Measurements from ENCODE around the gene ZBTB20. TPM values are rescaled to one million over a fixed set of nuclear protein-coding genes. Genes with fewer than 3 reads are reported as not detected.
A peak's percentile ranks its signal among the peaks of the same experiment; 100 is the strongest.

Gene ZBTB20
- polyA plus RNA-seq, 1 donor, result 1.1 TPM

DNA sequence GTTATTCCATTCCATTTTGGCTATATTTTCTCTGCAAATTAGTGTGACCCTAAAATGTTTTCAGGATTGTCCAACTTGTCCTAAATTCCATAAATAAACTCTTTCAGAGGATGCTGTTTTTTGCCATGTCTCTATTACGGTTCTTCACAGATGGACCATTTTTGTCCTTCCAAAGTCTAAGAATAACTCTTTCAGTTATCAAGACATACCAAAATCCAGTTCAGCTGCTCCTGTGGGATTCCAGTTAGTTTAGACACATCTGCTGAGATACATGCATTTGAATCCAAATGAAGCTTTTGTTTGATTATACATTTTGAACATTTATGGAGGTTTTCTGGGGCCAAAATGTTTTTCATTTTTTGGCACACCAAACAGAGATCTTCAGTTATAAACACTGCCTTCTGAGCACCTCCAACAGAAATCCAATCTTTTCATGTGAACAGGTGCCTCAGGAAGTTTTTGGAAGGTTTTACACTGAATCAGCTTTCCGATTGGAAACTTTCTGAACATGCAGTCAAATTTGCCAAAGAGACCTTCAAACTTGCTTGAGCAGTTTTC, 772.6 kb downstream of the ZBTB20 start:
- no peak overlapping the region for H3K4me3 ChIP-seq (ENCODE audit: low read length)
- no peak overlapping the region for H3K27ac ChIP-seq (ENCODE audit: low read length)
- DNase-seq, result no peak
- no peaks in the 10 kb centered on the region for H3K4me1 ChIP-seq (ENCODE audit: control insufficient read depth, insufficient read depth, low read length)
- H3K9me3 ChIP-seq (ENCODE audit: control insufficient read depth, low read depth, low read length), result no peaks in the 10 kb centered on the region
- H3K36me3 ChIP-seq (ENCODE audit: control insufficient read depth, insufficient read depth, low read length), result peaks cover 7% of the 10 kb centered on the region
- no peaks in the 10 kb centered on the region for H3K27me3 ChIP-seq (ENCODE audit: control insufficient read depth, insufficient read depth, low read length)
- WGBS (ENCODE audit: insufficient coverage, low lambda C conversion rate), result no CpG with 5 or more reads among the region's 2 CpGs

DNA sequence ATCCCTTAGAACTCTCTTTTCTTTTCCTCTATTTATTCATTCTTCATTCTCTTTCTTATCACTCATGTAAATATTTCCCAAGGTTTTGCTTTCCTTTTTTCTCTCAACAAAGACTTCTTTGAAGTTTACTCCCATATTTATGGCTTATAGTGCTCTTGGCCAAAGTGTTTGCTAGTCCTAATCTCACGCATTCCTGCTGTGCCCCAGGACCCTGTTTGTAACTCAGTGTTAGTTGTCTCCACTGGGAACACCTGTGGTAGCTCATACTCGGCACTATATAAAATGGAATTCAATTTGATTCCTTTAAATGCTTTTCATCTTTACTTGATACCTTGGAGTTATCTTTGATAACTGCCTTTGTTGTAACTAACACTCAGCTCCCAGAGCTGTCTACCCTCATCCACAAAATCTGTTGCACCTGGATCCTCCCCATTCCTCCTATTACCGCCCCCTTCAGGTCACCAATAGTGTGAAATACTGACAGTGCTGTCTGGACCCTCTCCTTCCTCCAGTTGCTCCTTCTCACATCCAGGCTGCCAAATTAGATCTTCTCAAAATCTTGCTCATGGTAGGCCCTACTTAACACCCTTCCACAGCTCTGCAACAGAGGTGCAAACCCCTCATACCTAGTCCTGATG, 776.4 kb downstream of the ZBTB20 start:
- Histone ChIP-seq H3K4me1 (ENCODE audit: control insufficient read depth, insufficient read depth, low read length) (no peaks in the 10 kb centered on the region), H3K27ac (ENCODE audit: low read length) (no peak overlapping the region), H3K36me3 (ENCODE audit: control insufficient read depth, insufficient read depth, low read length) (no peaks in the 10 kb centered on the region), H3K27me3 (ENCODE audit: control insufficient read depth, insufficient read depth, low read length) (no peaks in the 10 kb centered on the region), H3K4me3 (ENCODE audit: low read length) (no peak overlapping the region), H3K9me3 (ENCODE audit: control insufficient read depth, low read depth, low read length) (no peaks in the 10 kb centered on the region)
- no CpG with 5 or more reads among the region's 3 CpGs for WGBS (ENCODE audit: insufficient coverage, low lambda C conversion rate)
- no peak for DNase-seq

DNA sequence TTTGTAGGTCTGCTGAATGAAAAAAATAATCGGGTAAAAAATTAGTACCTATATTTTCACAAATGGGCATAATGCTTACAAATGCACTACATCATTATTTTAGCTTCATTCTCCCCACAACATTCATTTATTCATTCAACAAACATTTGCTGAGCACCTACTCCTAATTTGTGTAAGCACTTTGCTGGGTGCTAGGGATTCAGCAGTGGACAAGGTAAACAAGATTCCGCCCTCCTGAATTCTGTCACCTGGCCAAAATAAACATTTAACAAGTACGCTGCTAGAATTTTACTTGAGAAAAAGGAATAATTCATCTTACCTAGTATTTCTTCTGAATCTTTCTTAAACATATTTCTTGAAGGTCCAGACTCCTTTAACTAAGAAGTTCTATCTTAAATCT, 781.2 kb downstream of the ZBTB20 start:
- Histone ChIP-seq H3K4me3 (ENCODE audit: low read length) (no peak overlapping the region), H3K36me3 (ENCODE audit: control insufficient read depth, insufficient read depth, low read length) (no peaks in the 10 kb centered on the region), H3K4me1 (ENCODE audit: control insufficient read depth, insufficient read depth, low read length) (no peaks in the 10 kb centered on the region), H3K27me3 (ENCODE audit: control insufficient read depth, insufficient read depth, low read length) (no peaks in the 10 kb centered on the region), H3K27ac (ENCODE audit: low read length) (no peak overlapping the region), H3K9me3 (ENCODE audit: control insufficient read depth, low read depth, low read length) (no peaks in the 10 kb centered on the region)
- no peak for DNase-seq
- 100% methylated on average over 1 of the region's 3 CpGs for WGBS (ENCODE audit: insufficient coverage, low lambda C conversion rate)

DNA sequence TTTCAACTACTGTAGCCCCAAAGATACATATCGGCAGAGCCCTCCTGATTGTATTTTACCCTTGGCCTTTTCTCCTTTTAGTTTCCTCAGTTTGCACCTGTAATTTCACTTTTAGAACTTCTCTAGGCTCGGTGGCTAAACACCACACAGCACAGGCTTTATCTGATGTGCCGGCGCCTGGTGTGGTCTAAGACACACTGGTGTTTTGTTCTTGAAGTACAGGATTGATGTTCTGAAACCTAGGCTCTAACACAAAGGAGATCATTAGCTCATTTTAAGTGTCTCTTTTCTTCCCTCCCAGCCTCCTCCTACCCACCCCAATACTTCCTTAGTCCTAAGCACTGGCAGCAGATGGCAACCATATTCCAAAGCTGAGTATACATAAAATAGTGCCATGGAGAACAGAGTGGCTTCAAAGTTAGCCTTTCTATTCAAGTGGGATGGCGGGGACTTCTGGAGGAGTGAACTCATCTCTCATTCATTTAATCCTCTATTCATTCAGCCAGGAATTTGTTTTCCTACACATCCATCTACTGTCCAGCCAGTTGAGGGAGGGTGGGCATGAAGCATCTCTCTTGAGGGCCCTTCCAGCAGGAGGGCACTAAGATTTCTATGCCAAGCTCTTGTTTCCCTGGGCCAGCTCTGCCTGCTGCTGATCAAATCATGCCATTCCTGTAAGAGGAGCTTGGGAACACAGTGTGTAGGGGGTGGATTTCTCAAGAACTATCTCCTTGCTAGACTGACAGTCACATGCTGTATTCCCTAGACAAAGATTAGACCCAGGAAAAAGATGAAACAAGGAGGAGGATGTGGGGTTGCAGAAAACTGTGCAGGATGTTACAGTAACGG, 782.1 kb downstream of the ZBTB20 start:
- Histone ChIP-seq H3K4me3 (ENCODE audit: low read length) (no peak overlapping the region), H3K27ac (ENCODE audit: low read length) (no peak overlapping the region), H3K27me3 (ENCODE audit: control insufficient read depth, insufficient read depth, low read length) (no peaks in the 10 kb centered on the region), H3K9me3 (ENCODE audit: control insufficient read depth, low read depth, low read length) (no peaks in the 10 kb centered on the region), H3K36me3 (ENCODE audit: control insufficient read depth, insufficient read depth, low read length) (no peaks in the 10 kb centered on the region), H3K4me1 (ENCODE audit: control insufficient read depth, insufficient read depth, low read length) (no peaks in the 10 kb centered on the region)
- no CpG with 5 or more reads among the region's 6 CpGs for WGBS (ENCODE audit: insufficient coverage, low lambda C conversion rate)
- no peak for DNase-seq

DNA sequence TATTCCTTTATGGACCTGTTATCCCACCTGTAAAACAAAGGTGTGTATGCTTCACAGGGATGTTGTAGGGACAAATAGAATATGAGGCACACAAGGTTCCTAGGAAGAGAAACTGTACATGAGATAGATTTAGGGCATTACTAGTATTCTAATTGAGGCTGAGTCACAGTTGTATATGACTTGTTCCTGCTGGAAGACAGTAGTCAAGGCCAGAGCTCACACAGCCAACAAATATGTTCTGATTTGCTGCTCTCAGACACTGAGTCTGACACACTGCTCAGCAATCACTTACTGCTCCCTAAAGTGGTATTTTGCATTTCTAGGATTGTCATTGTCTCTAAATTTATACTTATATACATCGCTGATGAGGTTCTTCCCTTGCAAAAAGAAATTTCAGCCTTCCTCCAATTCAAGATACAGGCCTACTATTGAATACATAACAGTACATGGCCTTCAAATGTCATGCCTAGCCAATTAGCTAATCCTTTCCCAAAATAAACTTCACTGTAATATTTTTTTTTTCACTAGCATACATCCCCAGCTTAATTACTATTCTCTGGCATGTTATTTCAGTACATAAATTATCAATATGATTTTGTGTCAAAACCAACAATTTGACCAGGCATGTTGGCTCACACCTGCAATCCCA, 783.4 kb downstream of the ZBTB20 start:
- Histone ChIP-seq H3K4me1 (ENCODE audit: control insufficient read depth, insufficient read depth, low read length) (no peaks in the 10 kb centered on the region), H3K9me3 (ENCODE audit: control insufficient read depth, low read depth, low read length) (no peaks in the 10 kb centered on the region), H3K4me3 (ENCODE audit: low read length) (no peak overlapping the region), H3K36me3 (ENCODE audit: control insufficient read depth, insufficient read depth, low read length) (no peaks in the 10 kb centered on the region), H3K27me3 (ENCODE audit: control insufficient read depth, insufficient read depth, low read length) (no peaks in the 10 kb centered on the region), H3K27ac (ENCODE audit: low read length) (no peak overlapping the region)
- WGBS (ENCODE audit: insufficient coverage, low lambda C conversion rate), result 80% methylated on average over 1 of the region's 1 CpG
- no peak for DNase-seq

DNA sequence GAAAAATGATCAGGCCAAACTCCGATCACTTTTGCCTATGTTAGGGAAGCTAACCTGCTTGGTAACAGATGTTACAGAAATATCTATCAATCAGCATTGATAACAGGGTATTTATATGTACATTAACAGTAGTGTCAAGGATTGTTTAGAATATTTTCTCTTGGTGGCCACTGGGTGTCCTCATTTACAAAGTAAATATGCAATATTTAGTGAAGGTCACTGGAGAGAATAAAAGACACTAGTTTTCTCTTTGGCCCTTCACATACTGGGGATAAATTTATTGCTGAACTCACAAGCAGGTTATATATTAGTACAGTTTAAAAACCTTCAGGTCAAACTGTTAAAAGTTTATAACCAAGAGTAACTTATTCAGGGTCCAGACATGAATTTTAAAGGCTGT, 784.3 kb downstream of the ZBTB20 start:
- Histone ChIP-seq H3K36me3 (ENCODE audit: control insufficient read depth, insufficient read depth, low read length) (no peaks in the 10 kb centered on the region), H3K4me1 (ENCODE audit: control insufficient read depth, insufficient read depth, low read length) (no peaks in the 10 kb centered on the region), H3K27me3 (ENCODE audit: control insufficient read depth, insufficient read depth, low read length) (no peaks in the 10 kb centered on the region), H3K9me3 (ENCODE audit: control insufficient read depth, low read depth, low read length) (no peaks in the 10 kb centered on the region), H3K27ac (ENCODE audit: low read length) (no peak overlapping the region), H3K4me3 (ENCODE audit: low read length) (no peak overlapping the region)
- no CpG with 5 or more reads among the region's 1 CpG for WGBS (ENCODE audit: insufficient coverage, low lambda C conversion rate)
- peak in 1 of 2 donors; percentile 8 for DNase-seq

DNA sequence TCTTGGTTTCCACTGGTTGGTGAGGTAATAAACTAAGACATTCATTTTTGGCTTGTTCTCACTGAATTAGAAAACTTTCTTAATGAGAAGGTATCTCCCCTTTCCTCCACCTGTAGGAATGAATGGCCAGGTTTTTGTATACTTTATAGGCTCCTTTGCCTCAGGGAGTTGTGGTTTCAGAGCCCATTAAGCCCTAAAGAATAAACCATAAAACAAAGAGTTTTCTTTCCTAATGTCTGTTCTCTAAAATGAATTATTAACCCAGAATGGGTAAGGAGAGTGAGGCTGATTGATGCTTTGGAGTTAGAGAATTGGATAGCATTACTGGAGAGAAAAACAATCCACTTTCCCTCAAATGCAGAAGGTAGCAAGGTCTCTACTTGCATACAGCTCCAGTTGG, 785.7 kb downstream of the ZBTB20 start:
- DNase-seq, result no peak
- no peak overlapping the region for H3K27ac ChIP-seq (ENCODE audit: low read length)

DNA sequence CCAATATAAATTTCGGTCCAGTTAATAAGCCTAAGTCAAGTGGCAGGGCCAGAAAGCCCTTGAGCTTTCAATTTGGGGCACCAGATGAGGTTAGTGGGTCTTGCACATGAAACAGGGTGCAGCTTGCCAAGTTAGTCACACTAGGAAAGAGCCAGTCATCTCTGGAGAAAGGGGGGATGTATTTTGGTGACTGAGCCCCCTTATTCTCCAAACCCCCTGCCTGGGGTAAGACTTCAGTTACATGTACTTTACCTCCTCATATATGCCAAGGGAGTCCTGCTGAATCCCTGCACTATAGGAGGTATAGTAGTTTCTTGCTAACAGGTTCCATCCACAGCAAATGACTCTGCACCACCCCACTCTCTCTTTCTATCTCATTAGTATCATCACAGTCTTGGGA, 790.6 kb downstream of the ZBTB20 start:
- H3K27me3 ChIP-seq (ENCODE audit: control insufficient read depth, insufficient read depth, low read length), result no peaks in the 10 kb centered on the region
- H3K36me3 ChIP-seq (ENCODE audit: control insufficient read depth, insufficient read depth, low read length), result peaks cover 2% of the 10 kb centered on the region
- H3K4me3 ChIP-seq (ENCODE audit: low read length), result no peak overlapping the region
- H3K9me3 ChIP-seq (ENCODE audit: control insufficient read depth, low read depth, low read length), result peaks cover 2% of the 10 kb centered on the region
- no peaks in the 10 kb centered on the region for H3K4me1 ChIP-seq (ENCODE audit: control insufficient read depth, insufficient read depth, low read length)
- DNase-seq, result no peak
- no peak overlapping the region for H3K27ac ChIP-seq (ENCODE audit: low read length)
- no CpG with 5 or more reads among the region's 1 CpG for WGBS (ENCODE audit: insufficient coverage, low lambda C conversion rate)

More for the DNA sequence above, 785.7 kb downstream of the ZBTB20 start:
- Histone ChIP-seq H3K9me3 (ENCODE audit: control insufficient read depth, low read depth, low read length) (no peaks in the 10 kb centered on the region), H3K4me1 (ENCODE audit: control insufficient read depth, insufficient read depth, low read length) (no peaks in the 10 kb centered on the region), H3K36me3 (ENCODE audit: control insufficient read depth, insufficient read depth, low read length) (no peaks in the 10 kb centered on the region), H3K4me3 (ENCODE audit: low read length) (no peak overlapping the region), H3K27me3 (ENCODE audit: control insufficient read depth, insufficient read depth, low read length) (no peaks in the 10 kb centered on the region)

DNA sequence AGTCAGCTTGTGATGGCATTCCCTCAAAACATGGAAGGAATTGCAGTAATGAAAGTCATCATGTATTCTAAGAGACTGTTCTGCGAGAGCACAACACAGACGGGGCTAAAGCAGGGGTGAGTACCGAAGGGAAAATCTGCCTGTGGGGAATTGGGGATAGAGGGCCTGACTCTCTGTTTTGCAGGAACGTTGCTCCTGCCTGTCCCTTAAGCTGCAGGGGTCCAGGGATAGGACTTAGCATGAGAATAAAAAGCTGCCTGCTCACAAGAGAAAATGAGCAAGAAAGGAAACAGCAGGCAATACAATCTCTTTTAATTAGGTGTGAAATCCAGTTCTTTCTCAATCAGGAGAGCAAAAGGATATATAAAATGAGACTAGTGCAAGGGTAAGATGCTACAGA, 791.0 kb downstream of the ZBTB20 start:
- no peak for DNase-seq
- Histone ChIP-seq H3K4me1 (ENCODE audit: control insufficient read depth, insufficient read depth, low read length) (no peaks in the 10 kb centered on the region), H3K9me3 (ENCODE audit: control insufficient read depth, low read depth, low read length) (peaks cover 6% of the 10 kb centered on the region), H3K36me3 (ENCODE audit: control insufficient read depth, insufficient read depth, low read length) (peaks cover 6% of the 10 kb centered on the region), H3K27ac (ENCODE audit: low read length) (no peak overlapping the region), H3K27me3 (ENCODE audit: control insufficient read depth, insufficient read depth, low read length) (no peaks in the 10 kb centered on the region), H3K4me3 (ENCODE audit: low read length) (no peak overlapping the region)
- WGBS (ENCODE audit: insufficient coverage, low lambda C conversion rate), result no CpG with 5 or more reads among the region's 4 CpGs

DNA sequence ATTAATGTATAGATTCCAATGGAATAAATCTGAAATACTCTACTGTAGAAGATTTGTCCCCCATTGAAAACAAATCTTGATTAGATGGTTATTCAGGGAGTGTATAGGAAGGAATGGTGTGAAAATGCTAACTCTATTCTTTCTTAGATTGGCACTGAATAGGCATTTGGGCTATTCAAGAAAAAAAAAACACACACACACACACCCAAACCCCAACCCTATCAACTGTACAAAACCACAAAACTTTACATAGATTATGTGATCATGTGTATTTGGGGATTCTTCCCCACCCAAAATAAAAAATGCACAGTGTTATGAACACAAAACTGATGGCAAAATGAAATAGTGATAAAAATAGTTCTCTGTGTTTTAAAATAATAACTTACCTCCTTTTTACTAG, 791.4 kb downstream of the ZBTB20 start:
- no peaks in the 10 kb centered on the region for H3K27me3 ChIP-seq (ENCODE audit: control insufficient read depth, insufficient read depth, low read length)
- H3K36me3 ChIP-seq (ENCODE audit: control insufficient read depth, insufficient read depth, low read length), result peaks cover 10% of the 10 kb centered on the region
- H3K4me3 ChIP-seq (ENCODE audit: low read length), result no peak overlapping the region
- H3K27ac ChIP-seq (ENCODE audit: low read length), result no peak overlapping the region
- H3K9me3 ChIP-seq (ENCODE audit: control insufficient read depth, low read depth, low read length), result peaks cover 10% of the 10 kb centered on the region
- no peaks in the 10 kb centered on the region for H3K4me1 ChIP-seq (ENCODE audit: control insufficient read depth, insufficient read depth, low read length)
- no peak for DNase-seq
